Liver (tissue), 3 donors: ENCODE measurements around the gene SNX15.

ENCODE experiments used
- CTCF ChIP-seq: fragments of 150-350 bp; IDR thresholded peaks from 2 replicates; pipeline ENCODE4 v1.5.1; 2017; ENCODE audit warnings: improper control_type of control experiment, low read depth, low read length; ENCODE audit not compliant: missing input control
- JUND ChIP-seq, 2 donors: IDR thresholded peaks; 2 replicates each; pipeline ENCODE4 v1.6.1; 2016; ENCODE audit warnings: antibody characterized with exemption in 2 of 2
- RAD21 ChIP-seq, 2 donors: IDR thresholded peaks; 2 replicates each; pipeline ENCODE4 v1.6.1; 2016; ENCODE audit warnings: antibody characterized with exemption in 2 of 2, mild to moderate bottlenecking in 2 of 2
- SP1 ChIP-seq: IDR thresholded peaks from 2 replicates; pipeline ENCODE4 v1.6.1; 2018; ENCODE audit warnings: antibody characterized with exemption, mild to moderate bottlenecking
- TAF1 ChIP-seq: conservative IDR thresholded peaks from 2 replicates; pipeline ENCODE4 v1.6.1; 2016; ENCODE audit warnings: antibody characterized with exemption, mild to moderate bottlenecking
- YY1 ChIP-seq: IDR thresholded peaks from 2 replicates; pipeline ENCODE4 v1.6.1; 2016; ENCODE audit warnings: antibody characterized with exemption, mild to moderate bottlenecking
- TF ChIP-seq, protein P1 (sequence below): IDR thresholded peaks from 2 replicates; pipeline ENCODE4 v1.6.1; 2016; ENCODE audit warnings: antibody characterized with exemption
- TF ChIP-seq, protein P2 (sequence below): IDR thresholded peaks from 2 replicates; pipeline ENCODE4 v1.6.1; 2016; ENCODE audit warnings: antibody characterized with exemption, mild to moderate bottlenecking
- TF ChIP-seq, protein P3 (sequence below): IDR thresholded peaks from 2 replicates; pipeline ENCODE4 v1.6.1; 2016; ENCODE audit warnings: antibody characterized with exemption
- donor health status: healthy.
- donor health status: healthy.

- TF ChIP-seq TAF1 (no peak), CTCF (no peak), SP1 (no peak), JUND (IDR thresholded peaks at IDR 0.05) (no peak), YY1 (no peak), RAD21 (IDR thresholded peaks at IDR 0.05) (no peak)
- TF ChIP-seq, protein P1, sequence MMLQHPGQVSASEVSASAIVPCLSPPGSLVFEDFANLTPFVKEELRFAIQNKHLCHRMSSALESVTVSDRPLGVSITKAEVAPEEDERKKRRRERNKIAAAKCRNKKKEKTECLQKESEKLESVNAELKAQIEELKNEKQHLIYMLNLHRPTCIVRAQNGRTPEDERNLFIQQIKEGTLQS = no peak
- TF ChIP-seq, protein P2, sequence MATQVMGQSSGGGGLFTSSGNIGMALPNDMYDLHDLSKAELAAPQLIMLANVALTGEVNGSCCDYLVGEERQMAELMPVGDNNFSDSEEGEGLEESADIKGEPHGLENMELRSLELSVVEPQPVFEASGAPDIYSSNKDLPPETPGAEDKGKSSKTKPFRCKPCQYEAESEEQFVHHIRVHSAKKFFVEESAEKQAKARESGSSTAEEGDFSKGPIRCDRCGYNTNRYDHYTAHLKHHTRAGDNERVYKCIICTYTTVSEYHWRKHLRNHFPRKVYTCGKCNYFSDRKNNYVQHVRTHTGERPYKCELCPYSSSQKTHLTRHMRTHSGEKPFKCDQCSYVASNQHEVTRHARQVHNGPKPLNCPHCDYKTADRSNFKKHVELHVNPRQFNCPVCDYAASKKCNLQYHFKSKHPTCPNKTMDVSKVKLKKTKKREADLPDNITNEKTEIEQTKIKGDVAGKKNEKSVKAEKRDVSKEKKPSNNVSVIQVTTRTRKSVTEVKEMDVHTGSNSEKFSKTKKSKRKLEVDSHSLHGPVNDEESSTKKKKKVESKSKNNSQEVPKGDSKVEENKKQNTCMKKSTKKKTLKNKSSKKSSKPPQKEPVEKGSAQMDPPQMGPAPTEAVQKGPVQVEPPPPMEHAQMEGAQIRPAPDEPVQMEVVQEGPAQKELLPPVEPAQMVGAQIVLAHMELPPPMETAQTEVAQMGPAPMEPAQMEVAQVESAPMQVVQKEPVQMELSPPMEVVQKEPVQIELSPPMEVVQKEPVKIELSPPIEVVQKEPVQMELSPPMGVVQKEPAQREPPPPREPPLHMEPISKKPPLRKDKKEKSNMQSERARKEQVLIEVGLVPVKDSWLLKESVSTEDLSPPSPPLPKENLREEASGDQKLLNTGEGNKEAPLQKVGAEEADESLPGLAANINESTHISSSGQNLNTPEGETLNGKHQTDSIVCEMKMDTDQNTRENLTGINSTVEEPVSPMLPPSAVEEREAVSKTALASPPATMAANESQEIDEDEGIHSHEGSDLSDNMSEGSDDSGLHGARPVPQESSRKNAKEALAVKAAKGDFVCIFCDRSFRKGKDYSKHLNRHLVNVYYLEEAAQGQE = no peak
- TF ChIP-seq, protein P3, sequence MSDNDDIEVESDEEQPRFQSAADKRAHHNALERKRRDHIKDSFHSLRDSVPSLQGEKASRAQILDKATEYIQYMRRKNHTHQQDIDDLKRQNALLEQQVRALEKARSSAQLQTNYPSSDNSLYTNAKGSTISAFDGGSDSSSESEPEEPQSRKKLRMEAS = no peak
Measured at GRCh38 chr11:64989416-64989815, 37.8 kb upstream of the SNX15 start.
